Breast epithelium (tissue), 4 donors: Measurements from ENCODE around the gene NRXN3. TPM values are rescaled to one million over a fixed set of nuclear protein-coding genes. Genes with fewer than 3 reads are reported as not detected.

Experiments
- DNase-seq, 2 donors: peaks; one replicate each; pipeline ENCODE4 v3.0.0-alpha.2; 2019; ENCODE audit warnings: low spot score in 2 of 2
- H3K27ac ChIP-seq, 2 donors: fragments of 200-600 bp; sonication (generic) in 1 of 2; one replicate each; pipeline ENCODE4 v1.5.1; 2016 to 2019; ENCODE audit warnings: mild to moderate bottlenecking in 1 of 2
- H3K27me3 ChIP-seq, 2 donors: fragments of 200-600 bp; sonication (generic) in 1 of 2; one replicate each; pipeline versions ENCODE4 v1.5.1 to v1.6.0; 2017 to 2019; ENCODE audit warnings: control low read depth in 1 of 2, mild to moderate bottlenecking in 1 of 2
- H3K36me3 ChIP-seq: fragments of 200-600 bp; one replicate; pipeline ENCODE4 v1.5.1; 2019
- H3K4me1 ChIP-seq, 2 donors: fragments of 200-600 bp; sonication (generic); one replicate each; pipeline ENCODE4 v1.5.1; 2016 to 2019; ENCODE audit warnings: control low read depth in 1 of 2
- H3K4me3 ChIP-seq, 3 donors: fragments of 200-600 bp; sonication (generic); 1 replicate in 2 of 3; 2 replicates in 1 of 3; pipeline ENCODE4 v1.5.1; 2016 to 2019; ENCODE audit warnings: mild to moderate bottlenecking in 3 of 3, moderate library complexity in 2 of 3
- H3K9me3 ChIP-seq, 2 donors: fragments of 200-600 bp; sonication (generic) in 1 of 2; one replicate each; pipeline ENCODE4 v1.5.1; 2016 to 2019; ENCODE audit warnings: control low read depth in 1 of 2
- CTCF ChIP-seq, 3 donors: fragments of 450-650 bp; IDR thresholded peaks; one replicate each; pipeline ENCODE4 v1.5.1; 2016 to 2017; ENCODE audit warnings: antibody characterized with exemption in 3 of 3, mild to moderate bottlenecking in 3 of 3, moderate library complexity in 3 of 3
- POLR2A ChIP-seq: fragments of 450-650 bp; IDR thresholded peaks from one replicate; pipeline ENCODE4 v1.6.1; 2016; ENCODE audit warnings: antibody characterized with exemption, mild to moderate bottlenecking, moderate library complexity
- POLR2AphosphoS5 ChIP-seq, 3 donors: sonication (generic); formaldehyde crosslinking; IDR thresholded peaks; one replicate each; pipeline ENCODE4 v1.6.1; 2017; ENCODE audit warnings: antibody characterized with exemption in 3 of 3
- intact Hi-C: fragments of 100-400 bp; cut with DNase I; formaldehyde crosslinking; loops from one replicate; pipeline ENCODE4 v1.15.1; 2023; ENCODE audit warnings: low total_unique reads
- total RNA-seq, 3 donors: library from RNA; depleted of rRNA; stranded (reverse); fragments of >200 nt; gene quantifications; one replicate each; pipeline ENCODE4 v1.1.0, GENCODE V29; 2016

The NRXN3 gene
- total RNA-seq, 3 donors from 2014 or later = 2.9 to 3.6 (median 3.5) TPM

GRCh38 chr14:79703209-79703608 lies 1533.0 kb downstream of the NRXN3 start:
- intact Hi-C loops = no loop called here
- TF ChIP-seq POLR2AphosphoS5 (IDR thresholded peaks at IDR 0.05) (no peak), CTCF (IDR thresholded peaks at IDR 0.05) (no peak), POLR2A (no peak)
- H3K27ac ChIP-seq = no peak overlapping the region
- H3K36me3 ChIP-seq = no peaks in the 10 kb centered on the region
- no peak for DNase-seq
- no peaks in the 10 kb centered on the region for H3K4me1 ChIP-seq
- no peaks in the 10 kb centered on the region for H3K27me3 ChIP-seq
- H3K9me3 ChIP-seq = no peaks in the 10 kb centered on the region
- no peak overlapping the region for H3K4me3 ChIP-seq

GRCh38 chr14:79704041-79704807 lies 1534.1 kb downstream of the NRXN3 start:
- H3K4me1 ChIP-seq = no peaks in the 10 kb centered on the region
- DNase-seq = no peak
- H3K27me3 ChIP-seq = no peaks in the 10 kb centered on the region
- TF ChIP-seq POLR2AphosphoS5 (IDR thresholded peaks at IDR 0.05) (no peak), CTCF (IDR thresholded peaks at IDR 0.05) (no peak), POLR2A (no peak)
- no peaks in the 10 kb centered on the region for H3K9me3 ChIP-seq
- no peak overlapping the region for H3K27ac ChIP-seq
- H3K4me3 ChIP-seq = no peak overlapping the region
- intact Hi-C loops = no loop called here
- no peaks in the 10 kb centered on the region for H3K36me3 ChIP-seq

GRCh38 chr14:79705126-79705894 lies 1535.1 kb downstream of the NRXN3 start:
- no peak for TF ChIP-seq POLR2A
- TF ChIP-seq CTCF (IDR thresholded peaks at IDR 0.05) = no peak
- TF ChIP-seq POLR2AphosphoS5 (IDR thresholded peaks at IDR 0.05) = no peak
- Histone ChIP-seq H3K36me3 (no peaks in the 10 kb centered on the region), H3K27ac (no peak overlapping the region), H3K4me1 (no peaks in the 10 kb centered on the region), H3K9me3 (no peaks in the 10 kb centered on the region), H3K4me3 (no peak overlapping the region), H3K27me3 (no peaks in the 10 kb centered on the region)
- intact Hi-C loops = no loop called here
- no peak for DNase-seq

- Histone ChIP-seq H3K27ac (no peak overlapping the region), H3K27me3 (no peaks in the 10 kb centered on the region), H3K4me3 (no peak overlapping the region), H3K4me1 (no peaks in the 10 kb centered on the region), H3K9me3 (no peaks in the 10 kb centered on the region), H3K36me3 (no peaks in the 10 kb centered on the region)
- DNase-seq = no peak
- no peak for TF ChIP-seq POLR2A
- no peak for TF ChIP-seq POLR2AphosphoS5 (IDR thresholded peaks at IDR 0.05)
- TF ChIP-seq CTCF (IDR thresholded peaks at IDR 0.05) = no peak
- intact Hi-C loops = no loop called here
These were observed 1536.2 kb downstream of the NRXN3 start for GRCh38 chr14:79706382-79706781.
